OCI-M2 (cell line): ENCODE data around the gene REXO1.

Source experiments
- DNase-seq: peaks from one replicate; lab custom pipeline; 2025; ENCODE audit not compliant: unreplicated experiment; lab: John Stamatoyannopoulos, UW

Gene REXO1

DNA sequence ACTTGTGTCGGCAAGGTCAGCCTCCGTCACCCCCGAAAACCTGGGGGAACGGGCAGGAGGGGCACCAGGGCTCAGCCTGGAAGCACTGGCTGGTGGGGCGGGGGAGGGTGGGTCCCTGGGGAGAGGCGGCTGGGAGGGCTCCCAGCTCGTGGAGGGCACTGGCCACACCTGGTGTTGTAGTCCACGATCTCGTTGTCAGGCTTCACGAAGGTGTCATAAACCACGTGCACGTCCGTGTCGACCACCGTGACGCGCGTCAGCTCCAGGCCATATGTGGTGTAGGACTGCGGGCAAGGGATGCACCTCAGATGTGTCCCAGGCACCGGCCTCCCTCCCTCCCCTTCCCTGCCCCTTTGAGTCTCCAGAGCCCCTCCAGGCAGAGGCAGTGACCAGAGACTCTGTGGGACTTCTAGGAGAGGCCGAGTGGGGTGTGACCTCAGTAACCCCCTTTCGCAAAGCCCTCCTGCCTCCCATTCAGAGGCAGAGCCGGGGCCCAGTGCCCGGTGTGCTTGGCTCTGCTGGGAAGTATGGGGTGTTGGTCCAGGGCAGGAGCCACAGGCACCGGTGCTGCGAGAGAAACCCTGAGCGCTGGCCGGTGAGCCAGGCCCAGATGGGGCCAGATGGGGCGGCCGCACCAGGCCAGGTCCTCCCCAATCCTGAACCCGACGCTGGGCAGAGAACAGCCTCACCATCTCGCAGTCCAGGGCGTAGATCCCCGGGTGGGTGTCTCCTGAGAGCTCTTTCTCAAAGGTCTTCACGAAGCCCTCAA, 31.6 kb downstream of the REXO1 start:
- DNase-seq, result no peak

DNA sequence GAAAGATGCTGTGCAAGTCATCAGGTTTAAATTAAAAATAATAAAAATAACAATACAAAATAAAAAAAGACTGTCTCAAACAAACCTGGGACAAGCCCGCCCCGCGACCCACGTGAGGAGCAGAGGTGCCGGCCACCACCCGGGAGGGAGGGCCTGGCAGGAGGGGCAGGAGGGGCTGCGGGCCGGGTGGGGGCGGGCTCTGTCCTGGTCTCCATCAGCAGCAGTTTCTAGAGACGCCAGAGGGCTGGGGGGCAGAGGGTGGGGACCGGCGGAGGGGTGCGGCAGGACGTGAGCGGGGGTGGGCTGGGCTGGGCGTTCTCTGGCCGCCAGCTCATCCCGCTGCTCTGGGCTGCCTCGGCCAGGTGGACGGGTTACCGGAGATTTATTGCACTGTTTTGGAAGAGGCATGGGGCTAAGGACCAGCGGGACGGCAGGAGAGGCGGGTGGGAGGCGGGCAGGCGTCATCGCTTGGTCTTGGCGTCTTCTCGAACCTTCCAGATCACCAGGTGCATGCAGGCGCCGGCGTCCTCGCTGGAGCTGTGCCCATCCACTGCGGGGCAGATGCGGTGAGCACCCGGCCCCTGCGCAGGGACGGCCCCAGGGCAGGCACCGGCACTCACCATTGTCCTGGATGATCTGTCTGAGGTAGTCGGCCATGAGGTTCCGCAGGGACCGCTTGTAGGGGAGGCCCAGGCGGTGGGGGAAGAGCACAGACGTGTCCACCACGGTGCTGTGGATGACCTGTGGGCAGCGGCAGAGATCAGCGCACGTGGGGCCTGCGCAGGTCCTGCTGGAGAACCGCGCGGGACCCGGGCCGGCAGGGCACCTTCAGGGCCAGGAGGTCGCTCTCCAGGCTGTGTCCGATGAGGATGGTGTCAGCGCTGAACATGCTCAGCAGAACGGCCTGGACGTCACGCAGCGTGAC, 32.4 kb downstream of the REXO1 start:
- DNase-seq, result no peak

DNA sequence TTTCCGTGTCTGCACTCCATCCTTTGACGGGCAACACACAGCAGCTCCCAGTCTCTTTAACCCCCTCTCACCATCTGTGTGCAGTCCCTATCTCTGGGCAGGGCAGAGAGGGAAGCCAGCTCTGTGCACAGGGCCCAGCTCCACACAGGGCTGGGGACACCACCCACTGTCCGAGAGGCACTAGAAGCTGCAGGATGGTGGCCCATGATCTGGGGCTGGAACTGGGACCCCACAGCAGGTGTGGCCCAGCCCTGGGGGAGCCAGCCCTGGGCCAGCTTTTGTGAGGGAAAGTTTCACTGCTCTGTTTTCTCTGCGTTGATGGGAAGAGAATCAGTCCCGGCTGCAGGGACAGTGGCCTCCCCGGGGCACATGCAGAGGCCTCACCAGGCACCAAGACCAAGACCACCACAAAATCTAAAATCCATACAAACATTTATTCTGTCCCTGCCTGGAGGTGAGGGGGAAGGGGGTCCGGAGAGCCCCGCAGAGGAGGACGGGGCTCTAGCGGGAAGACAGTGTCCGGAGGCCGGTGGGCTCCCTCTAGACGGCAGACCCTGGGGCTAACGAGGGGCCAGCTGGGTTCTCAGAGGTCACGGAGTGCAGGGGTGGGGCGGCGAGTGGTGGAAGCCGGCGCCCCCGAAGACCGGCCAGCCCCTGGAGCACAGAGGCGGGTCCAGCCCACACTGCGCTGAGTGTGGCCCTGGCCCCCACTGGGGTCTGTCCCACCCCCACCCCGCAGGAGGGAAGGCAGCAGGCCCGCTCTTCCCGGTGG, 33.3 kb downstream of the REXO1 start:
- no peak for DNase-seq

DNA sequence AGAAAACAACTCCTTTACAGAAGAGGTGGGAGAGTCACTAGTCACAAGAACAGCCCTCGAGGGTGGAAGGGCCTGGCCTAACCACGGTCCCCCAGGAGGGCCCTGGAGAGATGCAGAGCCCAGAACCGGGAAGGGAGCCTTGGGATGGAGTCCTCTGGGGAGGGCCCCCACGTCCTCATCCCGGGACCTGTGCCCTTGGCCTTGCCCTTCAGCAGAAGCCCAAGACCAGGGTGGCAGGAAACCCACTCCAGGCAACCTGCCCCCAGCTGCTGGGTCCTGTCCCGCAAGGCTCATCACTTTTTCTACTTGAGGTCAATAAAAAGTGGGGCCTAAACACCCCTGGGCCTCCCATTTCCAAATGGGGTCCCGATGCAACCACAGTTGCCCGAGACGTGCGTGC, 33.9 kb downstream of the REXO1 start:
- DNase-seq, result no peak

DNA sequence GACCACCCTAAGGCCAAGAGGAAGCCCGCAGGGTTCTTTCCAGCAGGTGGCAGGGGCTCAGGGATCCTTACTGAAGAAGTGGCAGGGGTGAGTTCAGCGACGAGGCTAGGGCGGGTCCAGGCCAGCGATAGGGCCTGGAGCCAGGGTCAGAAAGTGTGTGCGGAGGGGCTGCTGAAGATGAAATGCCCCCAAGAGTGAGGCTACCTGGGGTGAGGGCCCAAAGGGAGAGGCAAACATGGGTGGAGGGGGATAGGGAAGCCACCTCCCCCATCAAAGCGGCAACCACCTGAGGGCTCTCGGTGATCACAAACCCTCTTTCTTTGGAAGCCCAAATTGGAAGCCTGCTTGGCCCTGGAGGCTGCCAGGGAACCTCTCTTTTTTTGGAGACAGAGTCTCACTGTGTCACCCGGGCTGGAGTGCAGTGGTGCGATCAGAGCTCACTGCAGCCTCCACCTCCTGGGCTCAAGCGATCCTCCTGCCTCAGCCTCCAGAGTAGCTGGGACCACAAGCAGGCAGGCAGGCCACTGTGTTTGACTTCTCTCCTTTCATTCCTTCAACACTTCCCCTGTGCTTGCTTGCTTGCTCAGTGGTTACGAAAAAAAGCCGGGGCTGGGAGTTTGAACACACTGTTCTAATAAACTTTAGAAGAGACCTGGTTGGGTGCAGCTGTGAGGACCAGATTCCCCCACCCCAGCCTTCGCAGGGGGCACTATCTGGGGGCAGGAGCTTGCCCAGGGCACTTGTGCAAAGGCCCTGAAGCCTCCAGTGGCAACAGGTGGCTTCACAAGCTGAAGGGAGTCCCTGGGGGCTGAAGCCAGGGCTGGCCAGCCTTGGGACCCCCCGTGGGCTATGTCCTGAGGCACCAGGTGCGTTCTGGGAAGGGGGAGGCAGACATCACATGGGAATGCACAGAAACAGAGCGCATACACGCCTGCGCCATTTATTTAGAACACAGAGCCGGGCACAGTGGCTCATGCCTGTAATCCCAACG, 34.8 kb downstream of the REXO1 start:
- no peak for DNase-seq

DNA sequence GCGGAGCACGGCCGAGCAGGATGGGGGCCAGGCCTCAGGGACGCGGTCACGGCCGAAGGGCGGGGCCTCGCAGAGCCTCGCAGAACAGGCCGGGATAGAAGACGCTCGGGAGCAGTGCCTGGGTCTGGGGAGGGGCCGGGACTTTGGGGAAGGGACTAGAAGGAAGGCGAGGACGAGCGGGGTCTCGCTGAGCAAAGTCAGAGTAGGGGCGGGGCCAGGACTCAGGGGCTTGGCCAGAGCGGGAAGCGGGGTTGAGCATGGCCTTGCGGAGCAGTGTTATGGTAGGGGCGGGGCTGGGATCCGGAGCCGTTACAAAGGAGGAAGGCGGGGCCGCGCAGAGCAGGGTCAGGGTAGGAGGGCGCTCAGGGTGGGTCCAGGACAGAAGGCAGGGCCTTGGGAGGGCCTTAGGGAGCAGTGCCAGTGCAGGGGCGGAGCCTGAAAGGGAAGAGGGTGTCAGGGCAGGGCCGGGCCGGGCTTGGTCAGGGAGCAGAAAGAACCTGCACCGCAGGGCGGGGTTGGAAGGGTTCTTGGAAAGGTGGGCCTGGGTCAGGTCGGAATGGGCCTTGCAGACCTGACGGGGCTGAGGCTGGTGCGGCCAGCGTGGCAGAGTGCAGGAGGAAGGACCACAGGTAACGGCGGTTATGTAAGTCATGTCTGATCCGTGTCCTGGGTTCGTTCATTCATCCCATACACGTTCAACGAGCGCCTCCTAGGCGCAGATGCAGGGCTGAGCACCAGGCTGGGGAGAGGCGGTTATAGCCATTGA, 35.7 kb downstream of the REXO1 start:
- DNase-seq, result peak; percentile 79

DNA sequence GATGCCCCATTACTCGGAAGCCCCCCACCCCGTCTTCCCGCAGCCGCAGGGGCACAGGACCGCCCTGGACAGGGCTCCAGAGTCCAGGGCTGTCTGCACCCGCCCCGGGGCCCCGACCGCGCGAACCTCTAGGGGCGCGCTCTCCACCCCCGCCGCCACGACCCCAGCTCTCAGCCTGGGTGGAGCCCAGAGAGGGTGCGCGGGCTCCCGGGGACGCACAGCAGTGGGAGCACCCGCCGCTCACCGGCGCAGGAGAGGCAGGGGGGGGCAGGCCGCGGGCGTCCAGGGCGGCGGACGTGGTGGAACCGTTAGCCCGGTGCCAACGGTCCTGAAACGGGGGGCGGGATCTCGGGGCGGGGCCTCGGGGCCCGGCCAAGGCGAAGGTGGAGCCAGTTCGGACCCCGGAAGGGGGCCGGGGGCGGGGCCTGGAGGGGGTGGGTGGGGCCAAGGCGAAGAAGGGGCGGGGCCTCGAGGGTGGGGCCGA, 36.3 kb downstream of the REXO1 start, which contains the start of gene ATP8B3:
Gene ATP8B3, minus strand, starts transcription at position 335 of the 484 bp plus-strand sequence. CDS start 540 bp downstream, outside the sequence.
- DNase-seq, result no peak

DNA sequence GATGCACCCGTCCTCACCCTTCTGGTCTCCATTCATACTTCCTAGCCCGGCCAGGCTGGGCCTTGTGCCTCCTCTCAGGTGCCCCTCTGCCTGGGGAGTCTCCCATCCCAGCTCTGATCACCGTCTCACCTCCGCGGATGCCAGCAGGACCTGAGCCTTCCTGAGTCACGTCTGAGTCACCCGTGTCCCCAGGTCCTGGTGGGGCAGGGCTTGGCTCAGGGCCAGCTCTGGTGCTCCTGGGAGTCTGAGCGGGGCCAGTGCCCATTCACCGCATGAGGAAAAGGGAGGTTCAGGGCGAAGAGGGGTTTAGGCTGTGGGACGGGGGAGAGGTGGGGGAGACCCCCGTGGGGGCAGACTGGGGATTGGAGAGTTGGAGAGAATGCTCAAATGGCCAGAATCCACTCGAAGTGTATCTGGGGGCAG, 36.8 kb downstream of the REXO1 start:
- no peak for DNase-seq

DNA sequence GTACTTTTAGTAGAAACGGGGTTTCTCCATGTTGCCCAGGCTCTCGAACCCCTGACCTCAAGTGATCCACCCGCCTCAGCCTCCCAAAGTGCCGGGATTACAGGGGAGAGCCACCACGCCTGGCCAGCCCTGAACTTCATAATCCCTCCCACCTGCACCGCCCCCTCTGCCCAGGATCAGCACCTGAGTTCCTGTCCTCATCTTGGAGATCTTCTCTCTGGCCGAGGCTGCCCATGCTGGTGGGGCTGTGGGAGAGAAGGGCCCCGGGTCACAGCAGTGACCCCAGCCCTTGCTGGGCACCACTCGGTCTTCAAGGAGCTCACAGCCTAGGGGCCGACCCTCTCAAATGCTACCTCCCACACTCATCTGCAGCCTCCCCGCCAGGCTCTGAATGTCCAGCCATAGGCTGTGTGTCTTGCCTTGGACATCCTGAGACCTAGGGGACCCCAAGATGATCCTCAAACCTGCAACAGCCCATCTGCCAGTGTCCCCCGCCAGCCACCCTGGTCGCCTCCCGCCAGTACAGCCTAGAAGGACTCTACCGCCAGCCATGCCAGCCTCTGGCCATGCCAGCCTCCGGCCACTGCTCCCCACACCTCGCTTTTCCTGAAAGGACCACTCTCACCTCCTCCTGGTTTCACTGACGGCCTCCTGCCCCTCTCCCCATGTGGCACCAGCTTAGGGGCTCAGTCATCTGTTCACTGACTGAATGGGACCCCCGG, 37.7 kb downstream of the REXO1 start:
- no peak for DNase-seq

DNA sequence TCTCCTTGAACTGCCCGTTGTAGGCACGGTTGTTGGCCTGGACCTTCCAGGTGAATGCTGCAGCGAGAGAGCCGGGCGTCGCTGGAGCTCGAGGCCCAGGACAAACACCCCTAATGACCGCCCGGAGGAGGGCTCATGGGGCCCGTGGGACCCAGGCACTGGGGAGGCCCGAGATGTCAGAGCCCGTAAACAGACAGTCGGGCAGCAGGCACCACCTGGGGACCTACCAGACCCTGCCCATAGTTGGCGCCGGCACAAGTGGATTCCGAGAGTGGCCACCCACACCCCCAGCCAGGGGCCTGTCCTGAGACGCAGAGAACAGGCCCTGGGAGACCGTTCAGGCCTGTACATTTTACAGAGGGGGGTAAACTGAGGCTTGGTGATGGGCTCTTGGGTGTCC, 38.6 kb downstream of the REXO1 start:
- DNase-seq, result no peak

DNA sequence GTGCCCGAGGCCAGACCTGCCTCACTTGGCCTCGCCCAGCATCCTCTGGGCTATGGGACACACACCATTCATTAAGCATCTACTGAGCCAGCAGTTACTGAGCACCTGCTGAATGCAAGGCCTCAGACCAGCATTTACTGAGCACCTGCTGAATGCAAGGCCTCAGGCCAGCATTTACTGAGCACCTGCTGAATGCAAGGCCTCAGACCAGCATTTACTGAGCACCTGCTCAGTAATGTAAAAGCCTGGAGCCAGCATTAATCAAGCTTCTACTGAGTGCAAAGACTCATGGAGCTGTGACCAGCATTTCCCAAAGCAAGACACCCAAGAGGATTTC, 39.9 kb downstream of the REXO1 start:
- no peak for DNase-seq

DNA sequence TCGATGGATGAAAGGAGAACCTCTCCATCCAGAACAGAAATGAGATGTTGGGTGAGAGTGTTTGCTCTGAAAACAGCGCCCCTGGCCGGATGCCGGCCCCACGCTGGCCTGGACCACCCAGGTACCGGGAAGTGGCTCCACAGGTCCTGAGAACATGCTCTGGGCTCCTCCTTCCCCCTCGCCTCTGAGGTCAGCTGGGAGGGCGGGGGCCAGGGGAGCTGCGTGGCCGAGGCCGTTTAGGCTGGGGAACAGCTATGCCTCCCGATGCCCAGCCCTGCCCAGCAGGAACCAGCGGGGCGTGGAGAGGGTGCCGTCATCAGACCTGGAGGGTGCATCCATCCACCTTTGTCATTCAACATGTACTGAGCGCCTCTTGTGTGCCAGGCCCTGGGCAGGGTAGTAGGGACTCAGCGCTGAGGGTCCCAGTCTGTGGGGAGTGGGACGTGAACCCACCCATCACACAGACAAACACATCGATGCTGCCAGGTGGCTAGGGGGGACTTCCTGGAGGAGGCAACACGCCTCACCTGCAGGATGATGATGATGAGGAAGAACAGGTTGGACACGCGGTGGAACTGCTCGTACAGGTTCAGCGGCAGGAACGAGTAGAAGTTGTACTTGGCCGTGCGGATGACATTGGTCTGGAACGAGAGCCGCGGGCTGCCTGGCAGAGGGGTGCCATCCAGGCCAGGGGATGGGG, 40.4 kb downstream of the REXO1 start:
- no peak for DNase-seq

DNA sequence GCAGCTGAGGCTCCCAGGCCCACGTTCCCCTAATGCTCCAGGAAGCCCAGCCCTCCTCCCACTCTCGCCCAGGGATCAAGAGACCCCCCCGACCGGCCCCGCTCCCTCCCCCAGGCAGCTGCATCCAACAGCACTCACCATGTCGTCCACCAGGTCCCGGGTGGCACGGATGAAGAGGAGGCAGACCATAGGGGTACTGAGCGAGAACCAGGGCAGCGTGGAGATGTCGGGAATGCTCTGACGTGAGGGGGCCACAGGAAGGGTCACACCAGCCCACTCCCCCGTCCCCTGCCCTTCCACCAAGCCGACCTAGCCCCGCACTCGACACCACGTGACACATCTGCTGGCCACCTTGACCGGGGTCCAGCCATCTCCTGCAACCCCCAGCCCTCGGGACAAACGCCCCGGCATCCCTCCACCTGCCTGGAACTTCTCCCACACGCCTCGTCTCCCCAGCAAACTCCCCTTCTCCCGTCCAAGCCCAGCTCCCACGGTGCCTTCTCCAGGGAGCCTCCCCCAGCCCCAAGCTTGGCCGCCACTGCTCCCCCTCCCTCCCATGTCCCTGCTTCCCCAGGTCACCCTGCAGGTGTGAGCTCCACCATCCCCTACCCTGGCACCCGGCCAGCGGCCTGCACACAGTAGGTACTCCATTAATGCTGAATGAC, 41.1 kb downstream of the REXO1 start:
- DNase-seq, result no peak

DNA sequence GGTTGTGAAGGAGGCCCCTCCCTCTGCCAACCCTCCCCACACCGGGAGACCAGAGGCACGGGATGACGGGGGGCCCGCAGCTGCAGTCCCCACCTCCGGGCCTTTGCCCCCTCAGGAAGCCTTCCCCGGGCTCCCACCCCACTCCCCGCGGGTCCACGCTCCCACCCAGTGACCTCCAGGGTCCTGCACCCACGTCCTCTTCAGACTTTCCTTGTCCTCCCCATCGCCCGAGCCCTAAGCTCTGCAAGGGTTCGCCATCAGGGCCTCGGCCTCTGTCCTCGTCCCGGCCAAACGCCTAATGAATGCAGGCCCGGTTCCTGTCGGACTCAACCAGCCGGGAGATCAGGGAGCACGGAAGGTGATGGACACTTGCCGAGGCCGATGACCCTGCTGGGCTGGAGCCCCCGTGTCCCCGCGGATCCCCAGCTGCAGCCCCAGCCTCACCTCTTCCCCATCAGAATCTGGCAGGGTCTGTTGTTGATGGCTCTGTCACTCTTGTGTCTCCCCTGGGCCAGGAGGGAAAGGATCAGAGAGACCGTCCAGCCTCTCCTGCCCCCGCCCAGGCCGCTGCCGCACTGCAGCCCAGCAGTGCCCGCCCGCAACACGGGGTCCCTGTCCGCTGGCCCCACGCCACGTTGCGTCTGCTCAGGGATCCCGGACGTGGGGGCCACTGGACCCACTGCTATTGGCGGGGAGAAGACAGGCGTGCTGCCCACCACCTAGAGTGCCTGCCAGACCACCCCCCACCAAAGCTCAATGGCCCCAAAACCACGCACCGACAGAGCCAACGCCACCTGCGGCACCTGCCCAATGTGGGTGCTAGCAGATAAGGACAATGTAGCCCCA, 41.9 kb downstream of the REXO1 start:
- DNase-seq, result no peak

DNA sequence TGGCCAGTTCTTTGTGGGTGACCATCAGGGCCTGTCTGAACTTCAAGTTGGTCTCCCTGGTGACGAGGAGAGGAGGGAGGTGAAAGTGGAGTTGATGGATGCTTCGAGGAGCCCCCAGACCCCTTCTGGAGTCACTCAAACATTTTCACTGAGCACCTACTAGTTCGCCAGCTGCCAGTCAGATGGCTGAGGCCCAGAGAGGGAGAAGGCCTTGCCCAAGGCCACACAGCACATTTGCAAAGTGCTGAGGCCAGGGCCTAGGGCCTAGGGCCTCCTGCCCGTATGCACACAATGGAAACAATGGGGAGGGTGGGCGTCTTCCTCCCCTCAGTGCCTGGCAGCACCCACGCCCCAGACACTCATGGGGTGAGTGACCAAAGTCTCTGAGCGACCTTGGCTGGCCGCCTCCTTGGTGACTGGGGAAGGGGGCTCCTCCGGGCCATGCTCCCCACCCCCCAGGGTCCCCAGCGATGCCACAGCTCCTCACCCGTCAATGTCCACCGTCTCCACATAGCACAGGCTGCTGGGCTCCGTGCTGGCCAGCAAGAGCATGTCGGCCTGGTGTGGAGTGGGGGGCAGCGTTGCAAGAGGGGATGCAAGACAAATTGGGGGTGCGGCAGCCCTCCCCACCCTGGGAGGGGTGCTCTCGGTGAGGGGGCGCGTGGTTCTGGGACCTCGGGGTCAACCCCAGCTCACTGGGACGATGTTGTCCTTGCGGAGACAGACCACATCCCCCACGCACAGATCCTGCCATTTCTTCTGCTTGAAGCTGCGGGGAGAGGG, 42.7 kb downstream of the REXO1 start:
- no peak for DNase-seq

DNA sequence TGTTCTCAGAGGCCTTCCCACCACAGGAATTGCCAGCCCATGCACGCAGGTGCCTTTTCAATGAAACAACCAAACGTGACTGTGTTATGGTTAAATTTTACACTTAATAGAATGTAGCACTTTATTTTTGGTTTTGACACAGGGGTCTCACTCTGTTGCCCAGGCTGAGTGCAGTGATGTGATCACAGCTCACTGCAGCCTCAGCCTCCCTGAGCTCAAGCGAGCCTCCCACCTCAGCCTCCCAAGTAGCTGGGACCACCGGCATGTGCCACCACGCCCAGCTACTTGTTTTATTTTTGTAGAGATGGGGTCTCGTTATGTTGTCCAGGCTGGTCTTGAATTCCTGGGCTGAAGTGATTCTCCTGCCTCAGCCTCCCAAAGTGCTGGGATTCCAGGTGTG, 43.4 kb downstream of the REXO1 start:
- DNase-seq, result no peak
